NCI-H524 treated with DMSO at 0.1 percent for 48 hours (cell line): ENCODE measurements around the gene EVA1C.
"Not testable (repeated sequence)": the region's sequence is repeated elsewhere in the genome, so short reads cannot be mapped to it uniquely, and the experiment has no call there.

ENCODE experiments used
- DNase-seq: peaks from one replicate; lab custom pipeline; 2025; lab: John Stamatoyannopoulos, UW

EVA1C gene

GRCh38 chr21:32530809-32531208, 118.3 kb downstream of the EVA1C start:
- DNase-seq, result not testable (repeated sequence)

GRCh38 chr21:32531561-32531960, 119.1 kb downstream of the EVA1C start:
- DNase-seq, result not testable (repeated sequence)

GRCh38 chr21:32532636-32533035, 120.1 kb downstream of the EVA1C start:
- DNase-seq, result no peak

- DNase-seq, result no peak
Observed at GRCh38 chr21:32533053-32533452, 120.5 kb downstream of the EVA1C start.

GRCh38 chr21:32533611-32534010, 121.1 kb downstream of the EVA1C start:
- no peak for DNase-seq

GRCh38 chr21:32534113-32534512, 121.6 kb downstream of the EVA1C start:
- no peak for DNase-seq

GRCh38 chr21:32535612-32536011, 123.1 kb downstream of the EVA1C start:
- DNase-seq, result no peak

GRCh38 chr21:32537569-32537881, 125.0 kb downstream of the EVA1C start:
- DNase-seq, result no peak

- DNase-seq, result no peak
Observed at GRCh38 chr21:32538147-32538792, 125.8 kb downstream of the EVA1C start.

GRCh38 chr21:32539378-32539777, 126.9 kb downstream of the EVA1C start:
- DNase-seq, result no peak

- DNase-seq, result not testable (repeated sequence)
Observed at GRCh38 chr21:32543056-32543455, 130.6 kb downstream of the EVA1C start.

- DNase-seq, result no peak
Observed at GRCh38 chr21:32543975-32544374, 131.5 kb downstream of the EVA1C start.

GRCh38 chr21:32544697-32545096, 132.2 kb downstream of the EVA1C start:
- no peak for DNase-seq

- DNase-seq, result no peak
Observed at GRCh38 chr21:32545948-32546441, 133.5 kb downstream of the EVA1C start.

GRCh38 chr21:32547018-32547417, 134.5 kb downstream of the EVA1C start:
- no peak for DNase-seq

GRCh38 chr21:32548978-32549377, 136.5 kb downstream of the EVA1C start:
- DNase-seq, result no peak

GRCh38 chr21:32549440-32549839, 136.9 kb downstream of the EVA1C start:
- no peak for DNase-seq

- no peak for DNase-seq
Observed at GRCh38 chr21:32549886-32550285, 137.4 kb downstream of the EVA1C start.

- DNase-seq, result no peak
Observed at GRCh38 chr21:32554832-32555638, 142.5 kb downstream of the EVA1C start.

- no peak for DNase-seq
Observed at GRCh38 chr21:32558106-32558505, 145.6 kb downstream of the EVA1C start.

GRCh38 chr21:32559006-32559610, 146.6 kb downstream of the EVA1C start:
- DNase-seq, result no peak

- DNase-seq, result no peak
Observed at GRCh38 chr21:32560896-32561295, 148.4 kb downstream of the EVA1C start.

GRCh38 chr21:32561476-32561875, 149.0 kb downstream of the EVA1C start:
- not testable (repeated sequence) for DNase-seq
